VCaP (cell line): ENCODE measurements around the gene APBA2.
A peak's percentile ranks its signal among the peaks of the same experiment; 100 is the strongest.

Experiments
- H3K27ac ChIP-seq: fragments of 450-650 bp; 2 replicates; pipeline ENCODE4 v1.5.1; 2017
- TF ChIP-seq, protein P1 (sequence below): fragments of 450-650 bp; conservative IDR thresholded peaks from 2 replicates; pipeline ENCODE4 v1.5.1; 2017; ENCODE audit warnings: mild to moderate bottlenecking, moderate library complexity

APBA2 gene

GRCh38 chr15:28989239-28989830 is 103.6 kb downstream of the APBA2 start:
- TF ChIP-seq, protein P1, sequence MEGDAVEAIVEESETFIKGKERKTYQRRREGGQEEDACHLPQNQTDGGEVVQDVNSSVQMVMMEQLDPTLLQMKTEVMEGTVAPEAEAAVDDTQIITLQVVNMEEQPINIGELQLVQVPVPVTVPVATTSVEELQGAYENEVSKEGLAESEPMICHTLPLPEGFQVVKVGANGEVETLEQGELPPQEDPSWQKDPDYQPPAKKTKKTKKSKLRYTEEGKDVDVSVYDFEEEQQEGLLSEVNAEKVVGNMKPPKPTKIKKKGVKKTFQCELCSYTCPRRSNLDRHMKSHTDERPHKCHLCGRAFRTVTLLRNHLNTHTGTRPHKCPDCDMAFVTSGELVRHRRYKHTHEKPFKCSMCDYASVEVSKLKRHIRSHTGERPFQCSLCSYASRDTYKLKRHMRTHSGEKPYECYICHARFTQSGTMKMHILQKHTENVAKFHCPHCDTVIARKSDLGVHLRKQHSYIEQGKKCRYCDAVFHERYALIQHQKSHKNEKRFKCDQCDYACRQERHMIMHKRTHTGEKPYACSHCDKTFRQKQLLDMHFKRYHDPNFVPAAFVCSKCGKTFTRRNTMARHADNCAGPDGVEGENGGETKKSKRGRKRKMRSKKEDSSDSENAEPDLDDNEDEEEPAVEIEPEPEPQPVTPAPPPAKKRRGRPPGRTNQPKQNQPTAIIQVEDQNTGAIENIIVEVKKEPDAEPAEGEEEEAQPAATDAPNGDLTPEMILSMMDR = peak; percentile 39
- no peak overlapping the region for H3K27ac ChIP-seq

DNA sequence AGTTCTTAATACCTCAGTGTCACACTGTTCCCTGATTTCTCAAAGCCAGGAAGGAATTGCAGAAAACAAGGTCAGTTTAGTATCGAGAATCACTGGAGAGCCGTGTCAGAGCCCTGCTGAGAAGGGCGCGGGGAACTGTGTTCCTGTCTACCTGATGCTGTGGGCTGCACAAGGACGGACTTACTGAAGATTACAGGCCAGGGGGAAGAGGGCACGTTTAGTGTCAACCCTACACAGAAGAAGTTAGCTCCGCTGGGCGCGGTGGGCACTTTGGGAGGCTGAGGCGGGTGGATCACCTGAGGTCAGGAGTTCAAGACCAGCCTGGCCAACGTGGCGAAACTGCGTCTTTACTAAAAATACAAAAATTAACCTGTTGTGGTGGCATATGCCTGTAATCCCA is 104.1 kb downstream of the APBA2 start:
- TF ChIP-seq, protein P1 = no peak
- H3K27ac ChIP-seq = no peak overlapping the region

- TF ChIP-seq, protein P1 = no peak
- no peak overlapping the region for H3K27ac ChIP-seq
These were observed 104.6 kb downstream of the APBA2 start for GRCh38 chr15:28990390-28990789.

DNA sequence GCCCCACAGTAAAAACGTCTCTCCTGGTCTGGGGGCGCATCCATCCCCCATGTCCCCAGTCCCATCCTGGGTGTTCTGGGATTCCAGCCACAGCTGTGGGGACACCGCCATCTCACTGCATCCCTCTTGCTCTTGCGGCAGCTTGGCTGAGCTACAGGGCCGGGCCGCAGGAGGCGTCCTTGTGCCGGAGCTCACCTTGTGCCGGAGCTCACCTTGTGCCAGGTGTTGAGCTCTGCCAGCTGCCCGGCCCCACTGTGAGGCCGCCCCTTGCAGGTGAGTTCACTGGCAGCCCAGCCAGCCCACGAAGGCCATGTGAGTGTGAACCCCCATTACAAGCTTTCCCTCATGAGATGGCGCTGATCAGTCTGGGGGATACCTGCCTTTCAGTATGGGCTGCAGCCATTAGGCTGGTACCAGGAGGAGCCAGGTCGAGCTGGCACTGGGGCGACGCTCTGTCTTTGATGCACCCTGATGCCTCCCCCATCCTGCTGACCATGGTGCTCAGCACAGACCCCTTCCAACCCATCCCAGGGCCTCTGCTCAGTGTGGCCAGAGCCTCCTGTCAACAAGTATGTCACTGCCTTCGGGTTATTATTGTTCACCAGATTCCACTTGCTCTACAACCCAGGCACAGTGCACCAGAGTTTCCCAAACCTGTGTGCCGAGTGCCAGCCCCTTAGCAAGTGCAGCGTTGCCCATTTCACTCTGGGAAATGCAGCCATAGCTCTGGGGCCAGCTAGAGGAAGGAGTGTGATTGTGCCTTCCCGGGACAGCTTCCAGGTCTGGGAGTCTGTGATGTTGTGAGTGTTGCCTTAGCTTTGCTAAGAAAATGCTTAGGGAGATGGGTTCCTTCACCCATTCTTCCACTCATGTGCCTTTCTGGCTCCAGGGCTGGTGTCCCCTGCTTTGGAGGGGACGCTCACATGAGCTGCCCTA is 105.7 kb downstream of the APBA2 start:
- TF ChIP-seq, protein P1 = no peak
- H3K27ac ChIP-seq = no peak overlapping the region

GRCh38 chr15:28992336-28992864 is 106.6 kb downstream of the APBA2 start:
- H3K27ac ChIP-seq = no peak overlapping the region
- TF ChIP-seq, protein P1 = no peak

DNA sequence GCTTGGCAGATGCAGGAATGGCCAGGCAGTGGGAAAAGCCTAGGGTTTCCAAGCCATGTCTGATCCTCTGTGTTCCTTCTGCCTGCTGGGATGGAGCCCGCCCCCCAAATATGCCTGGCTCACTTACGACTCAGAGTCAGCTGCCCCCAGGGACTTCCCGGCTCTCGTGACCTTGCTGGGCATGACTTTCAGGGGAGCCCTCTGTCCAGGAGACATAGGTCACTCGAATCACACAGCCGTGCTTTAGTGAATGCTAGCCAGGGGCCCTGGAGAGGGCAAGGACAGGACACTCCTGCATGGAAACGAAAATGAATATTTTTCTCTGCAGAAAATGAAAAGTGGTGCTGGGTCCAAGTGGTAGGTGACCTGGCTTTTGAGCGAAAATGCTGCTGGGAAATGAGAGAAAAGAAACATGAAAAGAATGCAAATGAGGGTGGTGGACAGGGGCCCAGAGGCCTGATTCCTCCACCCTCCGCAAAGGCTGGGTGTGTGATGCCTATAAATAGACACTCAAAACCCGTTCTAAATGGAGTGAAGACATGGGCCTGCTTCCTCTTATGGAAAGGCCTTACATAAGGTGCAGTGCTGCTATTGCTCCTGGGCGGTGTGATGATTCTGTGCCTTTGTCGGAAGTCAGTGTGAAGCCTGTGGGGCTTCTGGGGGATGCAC is 107.4 kb downstream of the APBA2 start:
- TF ChIP-seq, protein P1 = no peak
- no peak overlapping the region for H3K27ac ChIP-seq

DNA sequence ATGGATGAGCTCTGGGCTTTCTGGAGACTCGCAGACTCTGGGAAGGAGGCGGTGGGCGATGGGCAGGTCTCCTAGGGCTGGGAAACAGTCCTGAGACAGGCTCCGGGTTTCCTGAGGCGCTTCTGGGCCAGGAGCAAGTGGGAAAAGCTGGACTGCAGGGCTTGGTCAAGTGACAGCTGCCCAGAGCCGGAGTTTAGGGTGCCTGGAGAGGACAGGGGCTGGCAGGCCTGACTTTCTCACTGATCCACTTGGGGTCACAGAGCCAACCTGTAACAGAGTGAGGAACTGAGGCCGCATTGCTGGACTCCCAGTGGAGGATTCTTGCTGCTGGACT is 107.9 kb downstream of the APBA2 start:
- no peak overlapping the region for H3K27ac ChIP-seq
- TF ChIP-seq, protein P1 = no peak
